Adrenal gland (tissue), 5 donors: ENCODE results near the gene NECTIN3.

Experiments used
- CTCF ChIP-seq, 6 experiments: fragments of 450-650 bp in 4 of 6; fragments of 200-600 bp in 2 of 6; sonication (generic) in 1 of 6; IDR thresholded peaks; 1 replicate in 5 of 6; 2 replicates in 1 of 6; pipeline versions ENCODE4 v1.5.1 to v1.8.0; 2016 to 2021; ENCODE audit warnings: antibody characterized with exemption in 6 of 6, mild to moderate bottlenecking in 2 of 6, moderate library complexity in 1 of 6
- POLR2A ChIP-seq, 2 donors: fragments of 450-650 bp; IDR thresholded peaks; one replicate each; pipeline ENCODE4 v1.6.1; 2017; ENCODE audit warnings: antibody characterized with exemption in 2 of 2, mild to moderate bottlenecking in 2 of 2, moderate library complexity in 1 of 2
- donor health status: DM: no; HTN: no; CAD: no.

GRCh38 chr3:111076732-111077131 lies 5.1 kb downstream of the NECTIN3 start:
- no peak for TF ChIP-seq CTCF (IDR thresholded peaks at IDR 0.05)
- no peak for TF ChIP-seq POLR2A (IDR thresholded peaks at IDR 0.05)
